H7 (cell line): ENCODE data around the gene GFRA1. TPM values are rescaled to one million over a fixed set of nuclear protein-coding genes. Genes with fewer than 3 reads are reported as not detected.

Experiments used
- DNase-seq: peaks from one replicate; pipeline ENCODE4 v3.0.0; 2012
- H3K27me3 ChIP-seq: 2 replicates; pipeline ENCODE4 v1.6.0; 2011; ENCODE audit warnings: mild to moderate bottlenecking, low read length; ENCODE audit not compliant: control insufficient read depth, insufficient read depth
- H3K36me3 ChIP-seq: replicated peaks from 2 replicates; pipeline ENCODE4 v1.5.1; 2011; ENCODE audit warnings: low read length; ENCODE audit not compliant: control insufficient read depth, insufficient read depth
- H3K4me3 ChIP-seq: 2 replicates; pipeline ENCODE4 v1.5.1; 2011; ENCODE audit warnings: low read depth, mild to moderate bottlenecking, control low read depth, low read length, moderate library complexity; ENCODE audit not compliant: insufficient read depth
- total RNA-seq: library from RNA; depleted of rRNA; stranded (reverse); fragments of >200 nt; shearing (Covaris generic); gene quantifications from 2 replicates; pipeline ENCODE4 v1.2.3, GENCODE V29; 2014

GFRA1 gene
- total RNA-seq, 1 experiment from 2014 or later = 1.7 TPM

- no peak overlapping the region for H3K4me3 ChIP-seq
- H3K36me3 ChIP-seq = no peaks in the 10 kb centered on the region
- H3K27me3 ChIP-seq = no peaks in the 10 kb centered on the region; the same call in 1 of the 2 replicates
- DNase-seq = no peak
Measured at GRCh38 chr10:116260599-116260998, 12.4 kb downstream of the GFRA1 start.

- H3K4me3 ChIP-seq = no peak overlapping the region
- H3K27me3 ChIP-seq = no peaks in the 10 kb centered on the region
- DNase-seq = no peak
- H3K36me3 ChIP-seq = no peaks in the 10 kb centered on the region
Measured at GRCh38 chr10:116259638-116260037, 13.4 kb downstream of the GFRA1 start.

- Histone ChIP-seq H3K36me3 (no peaks in the 10 kb centered on the region), H3K27me3 (no peaks in the 10 kb centered on the region), H3K4me3 (no peak overlapping the region)
- DNase-seq = no peak
Measured at GRCh38 chr10:116257785-116258184, 15.2 kb downstream of the GFRA1 start.

GRCh38 chr10:116256752-116257259, 16.2 kb downstream of the GFRA1 start:
- Histone ChIP-seq H3K4me3 (no peak overlapping the region), H3K36me3 (no peaks in the 10 kb centered on the region), H3K27me3 (no peaks in the 10 kb centered on the region)
- no peak for DNase-seq

GRCh38 chr10:116255886-116256751, 16.9 kb downstream of the GFRA1 start:
- DNase-seq = no peak
- Histone ChIP-seq H3K36me3 (no peaks in the 10 kb centered on the region), H3K27me3 (no peaks in the 10 kb centered on the region), H3K4me3 (no peak overlapping the region)

GRCh38 chr10:116254422-116255155, 18.4 kb downstream of the GFRA1 start:
- no peak for DNase-seq
- no peaks in the 10 kb centered on the region for H3K36me3 ChIP-seq
- no peaks in the 10 kb centered on the region for H3K27me3 ChIP-seq
- H3K4me3 ChIP-seq = no peak overlapping the region

- no peaks in the 10 kb centered on the region for H3K27me3 ChIP-seq
- H3K4me3 ChIP-seq = no peak overlapping the region
- H3K36me3 ChIP-seq = no peaks in the 10 kb centered on the region
- DNase-seq = no peak
Measured at GRCh38 chr10:116253716-116254115, 19.3 kb downstream of the GFRA1 start.

- DNase-seq = no peak
- H3K4me3 ChIP-seq = no peak overlapping the region
Measured at GRCh38 chr10:116251602-116252395, 21.2 kb downstream of the GFRA1 start.

GRCh38 chr10:116247691-116248090, 25.3 kb downstream of the GFRA1 start:
- H3K27me3 ChIP-seq = no peaks in the 10 kb centered on the region
- no peaks in the 10 kb centered on the region for H3K36me3 ChIP-seq

More at GRCh38 chr10:116251602-116252395, 21.2 kb downstream of the GFRA1 start:
- Histone ChIP-seq H3K27me3 (no peaks in the 10 kb centered on the region), H3K36me3 (no peaks in the 10 kb centered on the region)

GRCh38 chr10:116246263-116246662, 26.7 kb downstream of the GFRA1 start:
- no peaks in the 10 kb centered on the region for H3K27me3 ChIP-seq
- DNase-seq = no peak
- H3K4me3 ChIP-seq = no peak overlapping the region
- no peaks in the 10 kb centered on the region for H3K36me3 ChIP-seq

More at GRCh38 chr10:116247691-116248090, 25.3 kb downstream of the GFRA1 start:
- no peak overlapping the region for H3K4me3 ChIP-seq
- DNase-seq = no peak

- no peaks in the 10 kb centered on the region for H3K27me3 ChIP-seq
- DNase-seq = no peak
- H3K4me3 ChIP-seq = no peak overlapping the region
- H3K36me3 ChIP-seq = no peaks in the 10 kb centered on the region
Measured at GRCh38 chr10:116245156-116245555, 27.9 kb downstream of the GFRA1 start.

GRCh38 chr10:116241642-116242410, 31.2 kb downstream of the GFRA1 start:
- Histone ChIP-seq H3K4me3 (no peak overlapping the region), H3K36me3 (no peaks in the 10 kb centered on the region), H3K27me3 (no peaks in the 10 kb centered on the region)
- no peak for DNase-seq

- Histone ChIP-seq H3K36me3 (no peaks in the 10 kb centered on the region), H3K27me3 (no peaks in the 10 kb centered on the region), H3K4me3 (no peak overlapping the region)
- DNase-seq = no peak
Measured at GRCh38 chr10:116241085-116241484, 31.9 kb downstream of the GFRA1 start.
